HEK293 (cell line): Measurements from ENCODE around the gene IL1RL2.

Experiments used
- CTCF ChIA-PET: fragments of 350-600 bp; formaldehyde crosslinking; extraction: SDS; loops from one replicate; lab custom pipeline; 2021; ENCODE audit warnings: antibody characterized with exemption; lab: Yijun Ruan, JAX
- POLR2A ChIA-PET: fragments of 300-600 bp; formaldehyde crosslinking; extraction: SDS; loops from one replicate; lab custom pipeline; 2020; ENCODE audit warnings: antibody characterized with exemption, inconsistent platforms; lab: Yijun Ruan, JAX
- H3K27ac ChIP-seq: fragments of 200-500 bp; sonication (Bioruptor generic); 2 replicates; pipeline ENCODE4 v1.5.1; 2014; ENCODE audit warnings: low read depth, low read length, control low read depth, inconsistent platforms; ENCODE audit errors: extremely low read depth
- H3K36me3 ChIP-seq, 2 experiments: fragments of 200-500 bp in 1 of 2; sonication (Bioruptor generic) in 1 of 2; 1 replicate in 1 of 2; 2 replicates in 1 of 2; pipeline ENCODE4 v1.5.1; 2014 to 2017; ENCODE audit warnings: inconsistent platforms in 2 of 2, low read length in 2 of 2; ENCODE audit not compliant: control insufficient read depth in 2 of 2, insufficient read depth in 1 of 2
- H3K4me1 ChIP-seq: fragments of 200-500 bp; sonication (Bioruptor generic); 2 replicates; pipeline ENCODE4 v1.5.1; 2014; ENCODE audit warnings: mild to moderate bottlenecking, low read length, inconsistent platforms; ENCODE audit not compliant: control insufficient read depth, insufficient read depth
- H3K4me3 ChIP-seq: 2 replicates; pipeline ENCODE4 v1.5.1; 2011; ENCODE audit warnings: low read depth, mild to moderate bottlenecking, control low read depth, low read length, moderate library complexity
- H3K9me3 ChIP-seq: fragments of 200-500 bp; sonication (Bioruptor generic); 2 replicates; pipeline ENCODE4 v1.5.1; 2014; ENCODE audit warnings: low read depth, low read length, inconsistent platforms; ENCODE audit not compliant: control insufficient read depth, insufficient read depth
- HIC1 ChIP-seq: fragments of 450-650 bp; formaldehyde crosslinking; IDR thresholded peaks from 2 replicates; pipeline ENCODE4 v1.5.1; 2016; ENCODE audit warnings: missing biosample characterization, missing genetic modification characterization
- ZBTB21 ChIP-seq: fragments of 450-650 bp; formaldehyde crosslinking; IDR thresholded peaks from 2 replicates; pipeline ENCODE4 v1.5.1; 2017; ENCODE audit warnings: missing biosample characterization, missing genetic modification characterization
- ZBTB6 ChIP-seq: fragments of 450-650 bp; formaldehyde crosslinking; IDR thresholded peaks from 2 replicates; pipeline ENCODE4 v1.5.1; 2017; ENCODE audit warnings: missing biosample characterization, missing genetic modification characterization
- ZNF10 ChIP-seq: fragments of 450-650 bp; formaldehyde crosslinking; IDR thresholded peaks from 2 replicates; pipeline ENCODE4 v1.5.1; 2017; ENCODE audit warnings: missing biosample characterization, missing genetic modification characterization
- ZNF24 ChIP-seq: fragments of 450-650 bp; formaldehyde crosslinking; IDR thresholded peaks from 2 replicates; pipeline ENCODE4 v1.5.1; 2016; ENCODE audit warnings: missing biosample characterization, missing genetic modification characterization
- ZNF341 ChIP-seq: fragments of 450-650 bp; formaldehyde crosslinking; IDR thresholded peaks from 2 replicates; pipeline ENCODE4; 2016; ENCODE audit warnings: low read depth, missing biosample characterization, missing genetic modification characterization
- ZNF366 ChIP-seq: fragments of 450-650 bp; formaldehyde crosslinking; conservative IDR thresholded peaks from 2 replicates; pipeline ENCODE4 v1.5.1; 2016; ENCODE audit warnings: missing biosample characterization, missing genetic modification characterization
- ZNF433 ChIP-seq: fragments of 450-650 bp; formaldehyde crosslinking; IDR thresholded peaks from 2 replicates; pipeline ENCODE4 v1.5.1; 2016; ENCODE audit warnings: missing biosample characterization, missing genetic modification characterization, low read depth
- ZNF48 ChIP-seq: fragments of 450-650 bp; formaldehyde crosslinking; IDR thresholded peaks from 2 replicates; pipeline ENCODE4 v1.5.1; 2016; ENCODE audit warnings: missing biosample characterization, missing genetic modification characterization
- ZNF596 ChIP-seq: fragments of 450-650 bp; IDR thresholded peaks from 2 replicates; pipeline ENCODE4 v1.5.0; 2018; ENCODE audit warnings: missing biosample characterization, mild to moderate bottlenecking, missing genetic modification characterization, moderate library complexity
- ZNF654 ChIP-seq: fragments of 450-650 bp; formaldehyde crosslinking; IDR thresholded peaks from 2 replicates; pipeline ENCODE4 v1.5.1; 2016; ENCODE audit warnings: low read depth, missing biosample characterization, missing genetic modification characterization
- ZNF707 ChIP-seq: fragments of 450-650 bp; formaldehyde crosslinking; IDR thresholded peaks from 2 replicates; pipeline ENCODE4 v1.5.1; 2016; ENCODE audit warnings: missing biosample characterization, missing genetic modification characterization
- ZNF837 ChIP-seq: fragments of 450-650 bp; formaldehyde crosslinking; IDR thresholded peaks from 2 replicates; pipeline ENCODE4 v1.5.1; 2016; ENCODE audit warnings: missing biosample characterization, missing genetic modification characterization
- TF ChIP-seq, protein P1 (sequence below): fragments of 450-650 bp; formaldehyde crosslinking; conservative IDR thresholded peaks from 2 replicates; pipeline ENCODE4 v1.5.1; 2016; ENCODE audit warnings: low read depth, missing biosample characterization, missing genetic modification characterization

Gene IL1RL2

GRCh38 chr2:102226171-102226570 lies 39.3 kb downstream of the IL1RL2 start:
- no peak overlapping the region for H3K27ac ChIP-seq
- POLR2A ChIA-PET, result no interaction called here
- CTCF ChIA-PET, result interaction anchor here (0.7 to 1.2 kb wide), 3 partner anchors 32 to 261 kb away, joined by 3 to 5 read pairs (median 5); no protein-coding TSS in a partner anchor
- no peak overlapping the region for H3K4me3 ChIP-seq
- H3K36me3 ChIP-seq, result no peaks in the 10 kb centered on the region
- no peaks in the 10 kb centered on the region for H3K4me1 ChIP-seq
- H3K9me3 ChIP-seq, result no peaks in the 10 kb centered on the region
- TF ChIP-seq ZNF24 (no peak), ZBTB6 (tag by site-specific recombination) (no peak), ZNF341 (no peak), ZNF707 (tag by site-specific recombination) (no peak), ZBTB21 (tag by site-specific recombination) (no peak), ZNF596 (tag by site-specific recombination) (no peak), ZNF48 (tag by site-specific recombination) (no peak), ZNF433 (tag by site-specific recombination) (no peak)
- TF ChIP-seq, protein P1, sequence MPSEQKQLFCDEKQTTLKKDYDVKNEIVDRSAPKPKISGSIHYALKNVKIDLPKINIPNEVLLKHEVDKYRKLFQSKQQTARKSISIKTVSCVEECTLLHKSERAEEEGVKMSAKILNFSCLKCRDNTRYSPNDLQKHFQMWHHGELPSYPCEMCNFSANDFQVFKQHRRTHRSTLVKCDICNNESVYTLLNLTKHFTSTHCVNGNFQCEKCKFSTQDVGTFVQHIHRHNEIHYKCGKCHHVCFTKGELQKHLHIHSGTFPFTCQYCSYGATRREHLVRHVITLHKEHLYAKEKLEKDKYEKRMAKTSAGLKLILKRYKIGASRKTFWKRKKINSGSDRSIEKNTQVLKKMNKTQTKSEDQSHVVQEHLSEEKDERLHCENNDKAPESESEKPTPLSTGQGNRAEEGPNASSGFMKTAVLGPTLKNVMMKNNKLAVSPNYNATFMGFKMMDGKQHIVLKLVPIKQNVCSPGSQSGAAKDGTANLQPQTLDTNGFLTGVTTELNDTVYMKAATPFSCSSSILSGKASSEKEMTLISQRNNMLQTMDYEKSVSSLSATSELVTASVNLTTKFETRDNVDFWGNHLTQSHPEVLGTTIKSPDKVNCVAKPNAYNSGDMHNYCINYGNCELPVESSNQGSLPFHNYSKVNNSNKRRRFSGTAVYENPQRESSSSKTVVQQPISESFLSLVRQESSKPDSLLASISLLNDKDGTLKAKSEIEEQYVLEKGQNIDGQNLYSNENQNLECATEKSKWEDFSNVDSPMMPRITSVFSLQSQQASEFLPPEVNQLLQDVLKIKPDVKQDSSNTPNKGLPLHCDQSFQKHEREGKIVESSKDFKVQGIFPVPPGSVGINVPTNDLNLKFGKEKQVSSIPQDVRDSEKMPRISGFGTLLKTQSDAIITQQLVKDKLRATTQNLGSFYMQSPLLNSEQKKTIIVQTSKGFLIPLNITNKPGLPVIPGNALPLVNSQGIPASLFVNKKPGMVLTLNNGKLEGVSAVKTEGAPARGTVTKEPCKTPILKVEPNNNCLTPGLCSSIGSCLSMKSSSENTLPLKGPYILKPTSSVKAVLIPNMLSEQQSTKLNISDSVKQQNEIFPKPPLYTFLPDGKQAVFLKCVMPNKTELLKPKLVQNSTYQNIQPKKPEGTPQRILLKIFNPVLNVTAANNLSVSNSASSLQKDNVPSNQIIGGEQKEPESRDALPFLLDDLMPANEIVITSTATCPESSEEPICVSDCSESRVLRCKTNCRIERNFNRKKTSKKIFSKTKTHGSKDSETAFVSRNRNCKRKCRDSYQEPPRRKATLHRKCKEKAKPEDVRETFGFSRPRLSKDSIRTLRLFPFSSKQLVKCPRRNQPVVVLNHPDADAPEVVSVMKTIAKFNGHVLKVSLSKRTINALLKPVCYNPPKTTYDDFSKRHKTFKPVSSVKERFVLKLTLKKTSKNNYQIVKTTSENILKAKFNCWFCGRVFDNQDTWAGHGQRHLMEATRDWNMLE, result no peak

DNA sequence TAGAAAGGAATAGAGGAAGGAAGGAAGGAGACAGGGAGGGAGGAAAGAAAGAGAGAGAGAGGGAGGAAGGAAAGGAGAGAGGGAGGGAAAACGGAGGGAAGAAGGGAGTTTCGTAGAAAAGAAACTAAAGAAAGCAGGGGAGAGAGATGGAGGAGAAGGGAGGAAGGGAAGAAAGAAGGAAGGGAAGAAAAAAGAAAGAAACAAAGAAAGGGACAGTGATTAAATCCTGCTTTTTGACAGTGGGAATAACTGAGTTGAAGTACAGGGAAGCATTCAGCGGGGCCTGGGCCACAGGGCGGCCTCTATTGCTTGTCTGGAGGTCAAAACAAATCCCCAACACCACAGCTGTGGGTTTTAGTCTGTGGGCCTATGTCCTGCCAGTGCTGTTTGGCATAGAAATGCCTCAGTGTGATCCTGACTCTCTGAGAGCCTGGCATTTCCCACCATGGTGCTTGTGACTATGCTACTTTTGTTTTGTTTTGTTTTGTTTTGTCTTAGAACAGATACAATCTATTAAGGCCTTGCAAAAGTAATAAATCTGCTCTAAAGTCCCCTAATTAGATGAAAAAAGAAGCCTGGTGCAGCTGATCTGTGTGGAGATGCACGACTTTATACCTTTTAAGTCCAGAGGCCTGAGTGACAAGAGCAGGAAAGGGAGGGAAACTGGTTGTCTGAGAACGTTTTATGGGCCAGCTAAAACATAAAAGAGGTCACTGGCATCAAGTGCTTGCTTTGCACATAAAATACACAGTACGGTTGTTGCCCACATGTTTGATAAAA lies 40.0 kb downstream of the IL1RL2 start:
- H3K36me3 ChIP-seq, result no peaks in the 10 kb centered on the region
- H3K9me3 ChIP-seq, result no peaks in the 10 kb centered on the region
- no peak overlapping the region for H3K4me3 ChIP-seq
- ChIA-PET POLR2A (no interaction called here), CTCF (interaction anchor here (0.7 kb wide), 1 partner anchor 32 kb away, joined by 3 read pairs; no protein-coding TSS in a partner anchor)
- no peak overlapping the region for H3K27ac ChIP-seq
- no peaks in the 10 kb centered on the region for H3K4me1 ChIP-seq
- TF ChIP-seq ZNF10 (tag by site-specific recombination) (no peak), ZNF837 (no peak), HIC1 (tag by site-specific recombination) (no peak), ZNF366 (tag by site-specific recombination) (peak; percentile 65), ZNF654 (tag by site-specific recombination) (no peak)
